ENCODE measurements around the gene TMEM106A.
A peak's percentile ranks its signal among the peaks of the same experiment; 100 is the strongest.
"Not testable (repeated sequence)": the region's sequence is repeated elsewhere in the genome, so short reads cannot be mapped to it uniquely, and the experiment has no call there.

Gene TMEM106A

DNA sequence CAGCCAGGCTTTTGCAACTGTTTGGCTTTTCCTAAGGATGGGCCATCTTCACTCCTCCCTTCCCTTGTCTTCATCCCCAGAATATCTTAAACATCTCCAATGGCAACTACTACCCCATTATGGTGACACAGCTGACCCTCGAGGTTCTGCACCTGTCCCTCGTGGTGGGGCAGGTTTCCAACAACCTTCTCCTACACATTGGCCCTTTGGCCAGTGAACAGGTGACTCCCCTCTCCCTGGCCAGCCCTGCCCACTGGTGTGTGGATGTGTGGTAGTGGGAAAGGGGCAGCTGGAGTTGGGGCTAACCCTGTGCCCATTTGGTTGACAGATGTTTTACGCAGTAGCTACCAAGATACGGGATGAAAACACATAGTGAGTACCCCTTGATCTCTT, 4.7 kb downstream of the TMEM106A start:
- DNase-seq: no peak

DNA sequence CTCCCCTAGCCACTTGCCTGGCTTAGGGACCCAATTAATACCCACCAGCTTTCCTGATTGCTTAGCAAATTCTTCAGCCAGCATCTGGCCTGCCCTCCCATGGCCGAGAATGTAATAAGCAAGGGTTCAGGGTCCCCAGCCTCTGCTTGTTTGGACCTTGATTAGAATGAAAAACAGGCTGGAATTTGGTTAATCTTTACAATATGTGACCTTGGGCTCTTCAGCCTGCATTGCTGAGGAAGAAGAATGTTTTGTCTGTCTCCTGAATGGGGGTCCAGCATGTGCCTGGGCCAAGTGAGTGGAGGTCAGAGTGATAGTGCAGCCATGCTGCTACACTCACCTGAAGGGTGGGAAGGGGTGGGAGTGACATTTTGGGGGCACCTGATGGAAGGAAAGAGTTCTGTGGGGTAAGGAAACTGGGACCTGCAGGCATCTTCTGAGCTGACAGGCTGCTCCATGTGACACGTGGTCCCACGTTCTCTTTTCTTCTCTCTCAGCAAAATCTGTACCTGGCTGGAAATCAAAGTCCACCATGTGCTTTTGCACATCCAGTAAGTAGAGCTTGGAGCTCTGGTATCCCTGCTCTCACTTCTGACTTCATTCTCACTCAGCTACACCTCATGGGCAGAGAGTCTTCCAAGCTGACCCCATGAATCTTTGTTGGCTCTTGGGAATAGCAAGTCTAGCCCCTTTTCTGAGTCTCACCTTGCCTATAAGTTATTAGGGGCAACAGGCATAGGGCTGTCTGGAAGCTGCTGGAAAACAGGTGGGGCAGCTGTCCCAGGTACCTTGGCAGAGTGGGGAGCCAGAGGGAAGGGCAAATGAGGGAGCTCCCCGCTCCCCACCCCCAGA, 5.3 kb downstream of the TMEM106A start:
- DNase-seq: no peak

GRCh38 chr17:43217614-43218087, 6.0 kb downstream of the TMEM106A start:
- no peak for DNase-seq

DNA sequence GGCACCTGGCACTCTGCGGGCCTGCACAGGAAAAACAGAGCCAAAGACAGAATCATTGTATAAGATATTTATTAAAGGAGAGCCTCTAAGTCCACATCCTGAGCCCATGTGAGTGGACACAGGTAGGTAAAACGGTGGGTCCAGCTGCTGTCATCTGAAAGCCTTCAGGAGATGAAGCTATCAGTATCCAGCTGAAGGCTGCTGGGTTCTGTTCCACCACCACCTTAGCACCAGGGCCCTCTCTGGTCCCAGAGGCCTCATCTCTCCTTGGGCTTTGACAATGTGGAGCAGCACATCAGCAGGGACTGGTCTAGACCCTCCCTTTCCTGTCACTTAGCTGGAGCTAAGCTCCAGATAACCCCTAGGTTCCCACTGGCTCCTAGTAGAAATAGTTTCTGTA, 7.3 kb downstream of the TMEM106A start:
- DNase-seq: no peak

GRCh38 chr17:43219746-43220380, 8.2 kb downstream of the TMEM106A start:
- no peak for DNase-seq

DNA sequence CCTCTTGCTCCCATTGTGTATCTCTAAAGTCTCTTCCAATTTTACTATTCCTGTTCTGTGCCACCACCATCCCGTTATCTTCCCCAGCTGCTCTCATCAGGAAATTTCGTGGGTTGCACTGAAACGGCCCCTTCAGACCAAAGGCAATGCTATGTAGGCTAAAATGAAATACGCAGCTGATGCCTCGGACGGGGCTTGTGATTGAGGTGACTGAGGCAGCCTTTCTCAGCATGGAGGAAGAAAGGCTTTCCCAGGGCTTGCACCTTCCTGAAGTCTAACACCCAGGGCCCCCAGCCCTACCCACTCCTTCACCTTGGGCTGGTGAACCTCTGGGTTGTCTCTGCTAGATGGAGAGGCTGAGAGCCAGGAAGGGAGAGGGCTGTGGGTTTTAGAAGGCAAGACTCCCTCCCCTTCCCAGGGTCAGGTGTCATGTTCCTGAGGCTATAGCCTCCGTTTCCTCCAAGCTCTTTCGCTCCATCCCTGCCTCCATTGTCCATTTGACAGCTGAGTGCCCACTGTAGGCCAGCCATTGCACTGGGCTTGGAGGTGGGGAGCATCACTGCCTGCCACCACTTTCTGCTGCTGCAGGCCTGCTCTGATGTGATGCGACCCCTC, 8.9 kb downstream of the TMEM106A start:
- DNase-seq: no peak

GRCh38 chr17:43224146-43224705, 12.6 kb downstream of the TMEM106A start:
- DNase-seq: no peak

GRCh38 chr17:43226393-43226792, 14.7 kb downstream of the TMEM106A start:
- DNase-seq: no peak

DNA sequence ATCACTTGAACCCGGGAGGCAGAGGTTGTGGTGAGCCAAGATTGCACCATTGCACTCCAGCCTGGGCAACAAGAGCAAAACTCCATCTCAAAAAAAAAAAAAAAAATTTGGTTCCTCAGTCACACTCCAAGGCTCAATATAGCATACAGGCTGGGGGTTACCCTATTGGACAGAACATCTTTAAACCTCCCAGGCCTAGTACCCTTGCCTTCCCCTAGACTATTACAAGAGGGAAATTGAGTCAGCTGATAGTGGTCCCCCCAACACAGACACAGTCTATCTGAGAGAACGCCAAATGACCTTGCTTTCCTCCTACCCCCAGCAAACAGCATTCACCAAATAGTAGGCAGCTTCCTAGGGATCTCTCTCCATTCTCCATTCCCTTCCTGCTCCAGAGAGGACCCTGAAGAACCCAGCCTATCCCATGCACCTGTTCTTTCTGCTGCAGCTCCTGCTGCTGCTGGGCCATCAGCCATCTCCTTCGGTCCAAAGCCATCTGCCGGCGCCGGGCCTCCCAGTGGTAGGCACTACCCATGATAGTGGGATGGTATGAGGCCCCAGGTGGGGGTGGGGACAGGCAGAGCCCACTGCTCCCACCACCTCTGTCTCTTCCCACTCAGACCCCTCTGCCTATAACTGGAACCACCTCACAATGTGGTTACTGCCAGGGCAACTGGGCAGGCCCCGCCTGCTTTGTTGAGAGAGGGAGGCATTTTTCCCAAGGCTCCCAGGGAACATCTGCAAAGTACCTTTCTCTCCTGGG, 16.5 kb downstream of the TMEM106A start, which contains the start of gene CCDC200:
Gene CCDC200, minus strand, starts transcription at position 604 of the 763 bp plus-strand sequence. Its CDS starts 69 bp downstream, at position 535.
- not testable (repeated sequence) for DNase-seq

- DNase-seq: not testable (repeated sequence)
Measured at GRCh38 chr17:43231205-43232020, 19.7 kb downstream of the TMEM106A start.

DNA sequence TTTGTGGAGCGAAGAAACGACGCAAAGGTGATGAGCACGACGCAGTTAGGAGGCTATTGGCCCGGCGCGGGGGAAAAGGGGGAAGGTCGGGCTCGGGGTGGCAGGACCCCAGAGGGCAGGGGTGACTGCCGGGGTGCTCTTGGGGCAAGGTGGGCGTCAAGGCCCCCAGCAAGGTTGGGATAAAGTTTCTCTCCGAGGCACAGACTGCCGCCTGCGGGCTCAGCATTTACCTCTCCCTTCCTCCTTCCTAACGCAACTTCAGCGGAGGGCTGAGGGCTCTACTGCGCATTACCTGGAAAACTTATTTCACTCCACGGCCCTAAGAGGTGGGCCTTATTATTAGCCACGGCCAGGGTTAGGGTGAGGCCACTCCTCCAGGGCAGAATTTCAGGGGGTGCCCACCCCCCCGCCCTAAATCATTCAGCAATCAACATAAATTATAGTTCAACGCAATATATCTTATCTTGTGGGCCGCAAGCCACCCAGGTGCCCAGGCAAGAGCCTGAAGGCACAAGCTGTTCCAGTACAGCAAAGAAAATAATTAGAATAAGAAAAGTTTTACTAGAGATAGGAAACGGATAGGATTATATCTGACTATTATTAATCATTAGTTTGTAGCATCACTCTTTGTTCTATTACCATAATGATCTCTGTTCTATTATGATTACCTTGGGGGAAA, 20.5 kb downstream of the TMEM106A start:
- DNase-seq: peak in 1 of 5 donors; percentile 12

DNA sequence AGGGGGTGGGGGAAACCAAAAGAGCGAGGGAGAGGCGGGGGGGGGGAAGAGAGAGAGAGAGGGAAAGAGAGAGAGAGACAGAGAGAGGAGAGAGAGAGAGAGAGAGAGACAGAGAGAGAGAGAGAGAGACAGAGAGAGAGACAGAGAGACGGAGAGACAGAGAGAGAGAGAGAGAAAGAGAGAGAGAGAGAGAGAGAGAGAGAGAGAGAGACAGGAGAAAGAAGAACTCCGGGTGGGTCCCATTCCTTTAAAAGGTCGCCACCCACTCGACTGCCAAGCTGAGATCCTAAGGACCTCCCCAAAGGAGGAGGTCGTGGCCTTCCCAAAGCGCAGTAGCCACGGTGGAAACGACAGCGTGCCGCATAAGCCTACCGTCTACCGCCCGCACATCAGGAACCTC, 21.6 kb downstream of the TMEM106A start:
- DNase-seq: not testable (repeated sequence)

DNA sequence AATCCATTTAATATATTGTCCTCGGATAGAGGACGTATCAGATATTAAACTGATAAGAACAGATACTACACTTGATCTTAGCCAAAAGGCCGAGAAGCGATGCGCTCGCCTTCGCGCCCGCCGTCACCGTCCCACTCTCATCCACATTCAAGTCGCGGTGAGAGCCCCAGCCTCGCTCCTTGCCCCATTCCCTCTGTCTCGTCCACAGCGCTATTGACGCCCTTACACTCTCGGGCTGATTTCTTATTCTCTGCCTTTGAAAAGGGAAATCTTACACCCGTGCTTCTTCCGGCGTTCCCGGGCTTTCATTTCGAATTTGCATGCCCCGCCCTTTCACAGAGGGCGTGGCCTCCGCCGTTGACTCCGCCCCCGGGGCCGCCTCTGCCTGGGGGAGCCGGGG, 22.2 kb downstream of the TMEM106A start, which contains the start of gene RNU2-1:
Gene RNU2-1, minus strand, starts transcription at position 101 of the 400 bp plus-strand sequence.
- DNase-seq: not testable (repeated sequence)

GRCh38 chr17:43239597-43239996, 27.9 kb downstream of the TMEM106A start:
- not testable (repeated sequence) for DNase-seq

DNA sequence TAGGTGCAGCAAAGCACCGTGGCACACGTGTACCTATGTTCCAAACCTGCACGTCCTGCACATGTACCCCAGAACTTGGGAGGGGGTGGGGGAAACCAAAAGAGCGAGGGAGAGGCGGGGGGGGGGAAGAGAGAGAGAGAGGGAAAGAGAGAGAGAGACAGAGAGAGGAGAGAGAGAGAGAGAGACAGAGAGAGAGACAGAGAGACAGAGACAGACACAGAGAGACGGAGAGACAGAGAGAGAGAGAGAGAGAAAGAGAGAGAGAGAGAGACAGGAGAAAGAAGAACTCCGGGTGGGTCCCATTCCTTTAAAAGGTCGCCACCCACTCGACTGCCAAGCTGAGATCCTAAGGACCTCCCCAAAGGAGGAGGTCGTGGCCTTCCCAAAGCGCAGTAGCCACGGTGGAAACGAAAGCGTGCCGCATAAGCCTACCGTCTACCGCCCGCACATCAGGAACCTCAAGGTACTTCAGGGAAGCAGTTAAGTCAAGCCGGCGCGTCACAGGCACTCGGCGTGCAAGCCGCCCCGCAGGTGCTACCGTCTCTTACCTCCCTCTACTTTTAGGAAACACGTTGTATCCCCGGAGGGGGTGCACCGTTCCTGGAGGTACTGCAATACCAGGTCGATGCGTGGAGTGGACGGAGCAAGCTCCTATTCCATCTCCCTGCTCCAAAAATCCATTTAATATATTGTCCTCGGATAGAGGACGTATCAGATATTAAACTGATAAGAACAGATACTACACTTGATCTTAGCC, 29.1 kb downstream of the TMEM106A start:
- DNase-seq: not testable (repeated sequence)

DNA sequence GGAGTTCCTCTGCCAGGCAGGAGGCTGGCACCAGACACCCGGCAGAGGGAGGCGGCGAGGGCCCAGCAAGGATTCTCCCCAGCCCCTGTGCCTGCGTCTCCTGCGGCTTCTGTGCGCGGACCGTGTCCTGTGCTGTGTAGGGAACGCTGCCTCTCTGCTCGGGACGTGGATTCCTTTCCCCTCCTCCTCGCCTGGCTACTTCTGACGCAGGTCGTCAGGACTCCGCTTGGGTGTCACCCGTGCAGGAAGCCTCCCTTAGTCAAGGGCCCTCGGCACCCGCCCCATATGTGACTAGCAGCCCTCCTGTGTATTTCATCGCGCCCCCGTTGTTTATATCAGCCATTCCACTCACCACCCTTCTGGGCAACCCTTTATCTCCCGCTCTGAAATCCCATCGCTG, 34.8 kb downstream of the TMEM106A start:
- DNase-seq: not testable (repeated sequence)
